DND-41 (cell line): ENCODE results near the gene TLN1.

Source experiments
- ATAC-seq: fragments of 200-7000 bp; cut with Tn5 transposase; 3 replicates; pipeline ENCODE4 v1.9.1; 2021; ENCODE audit warnings: low read depth; ENCODE audit not compliant: insufficient read depth
- DNase-seq: peaks from one replicate; pipeline ENCODE4 v3.0.0-alpha.2; 2020
- H2AFZ ChIP-seq: 2 replicates; pipeline ENCODE4 v1.6.0; 2012; ENCODE audit warnings: low read depth, low read length
- H3K27ac ChIP-seq: 2 replicates; pipeline ENCODE4 v1.5.1; 2012; ENCODE audit warnings: low read length, inconsistent platforms
- H3K27me3 ChIP-seq: fragments of 200-600 bp; sonication (generic); 2 replicates; pipeline ENCODE4 v1.6.0; 2012; ENCODE audit warnings: low read length, mild to moderate bottlenecking, inconsistent platforms; ENCODE audit not compliant: insufficient read depth, poor library complexity
- H3K36me3 ChIP-seq: 2 replicates; pipeline ENCODE4 v1.5.1; 2012; ENCODE audit warnings: low read length, inconsistent platforms; ENCODE audit not compliant: insufficient read depth
- H3K4me1 ChIP-seq: 2 replicates; pipeline ENCODE4 v1.5.1; 2012; ENCODE audit warnings: mild to moderate bottlenecking, low read length; ENCODE audit not compliant: insufficient read depth
- H3K4me2 ChIP-seq: 2 replicates; pipeline ENCODE4 v1.6.0; 2012; ENCODE audit warnings: mild to moderate bottlenecking, moderate library complexity, low read length, inconsistent platforms; ENCODE audit not compliant: insufficient read depth
- H3K4me3 ChIP-seq, 2 experiments: fragments of 200-600 bp in 1 of 2; shearing (Covaris generic) in 1 of 2; 2 replicates each; pipeline ENCODE4 v1.5.1; 2012 to 2016; ENCODE audit warnings: inconsistent platforms in 2 of 2, low read length in 2 of 2, mild to moderate bottlenecking in 2 of 2, low read depth in 1 of 2, moderate library complexity in 1 of 2
- H3K79me2 ChIP-seq: 2 replicates; pipeline ENCODE4 v1.6.0; 2012; ENCODE audit warnings: low read length, inconsistent platforms; ENCODE audit not compliant: insufficient read depth
- H3K9ac ChIP-seq: 2 replicates; pipeline ENCODE4 v1.6.0; 2012; ENCODE audit warnings: low read depth, mild to moderate bottlenecking, inconsistent platforms, low read length, moderate library complexity
- H3K9me3 ChIP-seq: 2 replicates; pipeline ENCODE4 v1.5.1; 2012; ENCODE audit warnings: low read length, moderate library complexity, mild to moderate bottlenecking, inconsistent platforms; ENCODE audit not compliant: insufficient read depth, severe bottlenecking
- H4K20me1 ChIP-seq: 2 replicates; pipeline ENCODE4 v1.6.0; 2012; ENCODE audit warnings: low read length; ENCODE audit not compliant: insufficient read depth
- CTCF ChIP-seq: IDR thresholded peaks from 2 replicates; pipeline ENCODE4 v1.5.1; 2012; ENCODE audit warnings: borderline replicate concordance, low read length, moderate library complexity, mild to moderate bottlenecking; ENCODE audit not compliant: poor library complexity, severe bottlenecking; ENCODE audit errors: extremely low read depth
- EZH2 ChIP-seq: IDR thresholded peaks from 3 replicates; pipeline ENCODE4 v1.6.1; 2012; ENCODE audit warnings: borderline replicate concordance, low read depth, mild to moderate bottlenecking, moderate library complexity, low read length, inconsistent platforms; ENCODE audit not compliant: severe bottlenecking

TLN1 gene

DNA sequence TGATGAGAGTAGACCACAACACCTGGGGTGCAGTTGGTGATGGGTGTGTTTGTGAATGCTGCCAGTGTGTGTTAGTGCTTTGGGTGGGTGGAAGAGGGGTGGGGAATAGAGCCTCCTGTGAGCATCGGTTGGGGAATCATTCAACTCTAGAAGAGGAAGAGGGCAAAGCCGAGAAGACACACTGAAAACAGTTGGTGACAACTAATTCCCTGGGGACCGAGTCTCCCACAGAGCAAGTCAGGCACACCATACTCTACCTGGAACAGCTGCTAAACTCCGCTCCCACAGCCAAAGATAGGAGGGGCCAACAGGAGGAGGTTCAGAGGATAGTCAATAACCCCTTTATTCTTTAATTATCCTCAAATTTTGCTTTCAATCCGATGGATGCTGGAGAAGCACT, 65.4 kb downstream of the TLN1 start:
- TF ChIP-seq EZH2, result no peak
- no peak for TF ChIP-seq CTCF
- H3K9ac ChIP-seq, result peak overlapping the region; percentile 78
- H4K20me1 ChIP-seq, result no peaks in the 10 kb centered on the region
- no peaks in the 10 kb centered on the region for H3K27me3 ChIP-seq
- peak overlapping the region; percentile 97 for H3K27ac ChIP-seq
- DNase-seq, result peak; percentile 26
- peaks cover 25% of the 10 kb centered on the region for H3K79me2 ChIP-seq
- peak overlapping the region; percentile 15 for H2AFZ ChIP-seq
- H3K4me3 ChIP-seq, result peak overlapping the region in 1 of 2 experiments; percentile 78; a peak in 2 of 4 replicates
- no peak for ATAC-seq
- H3K4me1 ChIP-seq, result peaks cover 57% of the 10 kb centered on the region
- H3K36me3 ChIP-seq, result peaks cover 19% of the 10 kb centered on the region
- no peaks in the 10 kb centered on the region for H3K9me3 ChIP-seq
- H3K4me2 ChIP-seq, result peak overlapping the region; percentile 78

- Histone ChIP-seq H3K36me3 (peaks cover 22% of the 10 kb centered on the region), H3K9ac (peak overlapping the region; percentile 78), H2AFZ (peak overlapping the region; percentile 15), H3K4me3 (peak overlapping the region in 1 of 2 experiments; percentile 78; a peak in 3 of 4 replicates), H3K9me3 (no peaks in the 10 kb centered on the region), H4K20me1 (no peaks in the 10 kb centered on the region), H3K4me1 (peaks cover 62% of the 10 kb centered on the region), H3K4me2 (peak overlapping the region; percentile 78), H3K79me2 (peaks cover 29% of the 10 kb centered on the region), H3K27me3 (no peaks in the 10 kb centered on the region), H3K27ac (peak overlapping the region; percentile 97)
- no peak for TF ChIP-seq EZH2
- TF ChIP-seq CTCF, result no peak
- ATAC-seq (no peak), DNase-seq (no peak)
Measured at GRCh38 chr9:35666045-35666444, 66.0 kb downstream of the TLN1 start.

- Histone ChIP-seq H3K4me3 (peak overlapping the region; percentile 37 to 78; a peak in 3 of 4 replicates), H3K4me1 (peaks cover 68% of the 10 kb centered on the region), H3K4me2 (peak overlapping the region; percentile 78), H2AFZ (peak overlapping the region; percentile 94), H3K27me3 (no peaks in the 10 kb centered on the region), H3K9me3 (no peaks in the 10 kb centered on the region), H3K79me2 (peaks cover 35% of the 10 kb centered on the region), H3K27ac (peak overlapping the region; percentile 97), H3K36me3 (peaks cover 28% of the 10 kb centered on the region), H4K20me1 (no peaks in the 10 kb centered on the region), H3K9ac (peak overlapping the region; percentile 78)
- no peak for DNase-seq
- ATAC-seq, result no peak
- TF ChIP-seq EZH2, result no peak
- TF ChIP-seq CTCF, result no peak
Measured at GRCh38 chr9:35665471-35665818, 66.5 kb downstream of the TLN1 start.
